Measurements from ENCODE around the gene FAM209A. TPM values are rescaled to one million over a fixed set of nuclear protein-coding genes. Genes with fewer than 3 reads are reported as not detected.

The FAM209A gene
- total and polyA plus RNA-seq, 12 donors = 0.22 to 1.3 (median 0.34) TPM; not detected in 8

GRCh38 chr20:56517641-56518040, 6.9 kb upstream of the FAM209A start:
- TF ChIP-seq CTCF (IDR thresholded peaks at IDR 0.05) (no peak), POLR2A (IDR thresholded peaks at IDR 0.05) (no peak)
- DNase-seq = no peak
- Histone ChIP-seq H3K36me3 (replicated peaks in 1 of 2) (peaks cover 0 to 42% of the 10 kb centered on the region in 2 donors), H3K4me1 (replicated peaks in 1 of 2) (no peaks in the 10 kb centered on the region), H3K27me3 (no peaks in the 10 kb centered on the region), H3K9me3 (replicated peaks in 1 of 3) (peaks cover 0 to 4% (median 0%) of the 10 kb centered on the region in 3 donors), H3K27ac (no peak overlapping the region), H3K4me3 (no peak overlapping the region)
- WGBS, 4 donors = 83 to 94% (median 90%) methylated on average over 7 to 8 of the region's 8 CpGs
- intact Hi-C loops (cut with DNase I) = no loop called here

DNA sequence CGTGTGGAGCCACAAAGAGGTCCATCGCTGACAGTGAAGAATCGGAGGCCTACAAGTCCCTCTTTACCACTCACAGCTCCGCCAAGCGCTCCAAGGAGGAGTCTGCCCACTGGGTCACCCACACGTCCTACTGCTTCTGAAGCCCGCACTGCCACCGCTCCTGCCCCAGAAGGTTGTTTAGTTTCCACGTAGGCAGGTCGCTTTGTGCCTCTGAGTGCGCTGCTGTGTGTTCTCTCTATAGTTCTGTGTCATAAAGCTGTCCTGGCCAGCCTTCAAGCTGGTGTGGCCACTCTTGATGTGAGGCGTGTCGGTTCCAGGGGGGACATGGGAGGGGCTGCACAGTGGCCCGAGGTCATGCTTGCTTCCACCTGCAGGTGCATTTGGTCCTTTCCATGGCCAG, 6.4 kb upstream of the FAM209A start:
- WGBS, 4 donors = 95 to 98% (median 96%) methylated on average over 13 to 14 of the region's 14 CpGs
- intact Hi-C loops (cut with DNase I) = no loop called here
- peaks cover 0 to 4% (median 0%) of the 10 kb centered on the region in 3 donors for H3K9me3 ChIP-seq (replicated peaks in 1 of 3)
- no peak for TF ChIP-seq POLR2A (IDR thresholded peaks at IDR 0.05)
- no peak for TF ChIP-seq CTCF (IDR thresholded peaks at IDR 0.05)
- no peak overlapping the region for H3K4me3 ChIP-seq
- no peak for DNase-seq
- H3K4me1 ChIP-seq (replicated peaks in 1 of 2) = no peaks in the 10 kb centered on the region
- H3K27me3 ChIP-seq = no peaks in the 10 kb centered on the region
- H3K36me3 ChIP-seq (replicated peaks in 1 of 2) = peaks cover 0 to 42% of the 10 kb centered on the region in 2 donors
- no peak overlapping the region for H3K27ac ChIP-seq

- Histone ChIP-seq H3K36me3 (replicated peaks in 1 of 2) (peaks cover 0 to 35% of the 10 kb centered on the region in 2 donors), H3K4me3 (no peak overlapping the region), H3K27me3 (no peaks in the 10 kb centered on the region), H3K9me3 (replicated peaks in 1 of 3) (peaks cover 0 to 4% (median 0%) of the 10 kb centered on the region in 3 donors), H3K27ac (no peak overlapping the region), H3K4me1 (replicated peaks in 1 of 2) (no peaks in the 10 kb centered on the region)
- 93 to 98% (median 96%) methylated on average over 10 of the region's 10 CpGs for WGBS, 4 donors
- no peak for TF ChIP-seq CTCF (IDR thresholded peaks at IDR 0.05)
- TF ChIP-seq POLR2A (IDR thresholded peaks at IDR 0.05) = no peak
- intact Hi-C loops (cut with DNase I) = no loop called here
- DNase-seq = no peak
Measured at GRCh38 chr20:56518721-56519398, 5.7 kb upstream of the FAM209A start.

GRCh38 chr20:56519551-56519950, 5.0 kb upstream of the FAM209A start:
- WGBS, 4 donors = 97 to 99% (median 98%) methylated on average over 10 of the region's 10 CpGs
- Histone ChIP-seq H3K36me3 (replicated peaks in 1 of 2) (peaks cover 0 to 32% of the 10 kb centered on the region in 2 donors), H3K4me3 (no peak overlapping the region), H3K27me3 (no peaks in the 10 kb centered on the region), H3K9me3 (replicated peaks in 1 of 3) (peaks cover 0 to 4% (median 0%) of the 10 kb centered on the region in 3 donors), H3K27ac (no peak overlapping the region), H3K4me1 (replicated peaks in 1 of 2) (no peaks in the 10 kb centered on the region)
- no peak for TF ChIP-seq CTCF (IDR thresholded peaks at IDR 0.05)
- TF ChIP-seq POLR2A (IDR thresholded peaks at IDR 0.05) = no peak
- intact Hi-C loops (cut with DNase I) = no loop called here
- no peak for DNase-seq
